GM21723 (cell line): ENCODE results near the gene EEF1AKMT3.

ENCODE experiments used
- ATAC-seq: cut with Tn5 transposase; IDR thresholded peaks from one replicate; pipeline ENCODE4 v1.9.1; 2021; ENCODE audit warnings: mild to moderate bottlenecking, moderate library complexity; ENCODE audit not compliant: unreplicated experiment

The EEF1AKMT3 gene

GRCh38 chr12:57734591-57734990 lies 37.8 kb upstream of the EEF1AKMT3 start:
- ATAC-seq = no peak

GRCh38 chr12:57735198-57735855 lies 37.1 kb upstream of the EEF1AKMT3 start:
- no peak for ATAC-seq

GRCh38 chr12:57735952-57736740 lies 36.3 kb upstream of the EEF1AKMT3 start:
- no peak for ATAC-seq

- ATAC-seq = no peak
Observed at GRCh38 chr12:57736741-57737466, 35.5 kb upstream of the EEF1AKMT3 start.

- ATAC-seq = no peak
Observed at GRCh38 chr12:57737467-57738460, 34.6 kb upstream of the EEF1AKMT3 start.

- ATAC-seq = no peak
Observed at GRCh38 chr12:57738661-57739237, 33.7 kb upstream of the EEF1AKMT3 start, which contains the start of gene AGAP2. Gene AGAP2, minus strand, starts transcription at chr12:57738742. Its CDS starts 496 bp downstream, at chr12:57738246.

- no peak for ATAC-seq
Observed at GRCh38 chr12:57739387-57739786, 33.0 kb upstream of the EEF1AKMT3 start.

DNA sequence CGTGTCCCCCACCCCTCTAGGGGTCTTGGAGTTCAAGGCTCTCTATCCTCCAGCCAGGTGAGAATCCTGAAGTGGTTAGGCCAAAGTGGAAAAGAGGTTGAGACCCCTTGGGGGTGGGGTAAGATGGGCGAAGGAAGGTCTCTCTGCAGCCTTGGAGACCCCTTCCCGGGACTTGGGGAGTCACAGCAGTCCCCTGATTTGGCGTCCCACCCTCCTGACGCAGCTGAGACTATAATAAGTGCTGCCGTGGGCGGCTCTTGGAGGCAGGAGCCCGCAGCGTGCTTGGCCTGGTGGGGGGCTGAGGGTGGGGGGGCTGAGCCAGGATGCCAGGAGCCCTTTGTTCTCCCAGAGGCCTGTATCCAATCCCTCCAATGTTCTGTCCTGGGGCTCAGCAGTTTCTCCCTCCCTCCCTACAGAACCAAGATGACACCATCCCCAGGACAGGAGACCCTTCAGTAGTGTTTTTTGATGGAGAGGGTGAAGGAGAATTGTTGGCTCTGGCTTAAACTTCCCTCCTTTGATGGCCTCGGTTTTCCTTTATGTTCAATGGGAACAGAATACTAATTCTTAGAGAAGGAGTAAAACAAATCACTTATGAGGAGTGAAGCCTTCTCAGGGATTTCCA lies 32.4 kb upstream of the EEF1AKMT3 start:
- ATAC-seq = no peak

DNA sequence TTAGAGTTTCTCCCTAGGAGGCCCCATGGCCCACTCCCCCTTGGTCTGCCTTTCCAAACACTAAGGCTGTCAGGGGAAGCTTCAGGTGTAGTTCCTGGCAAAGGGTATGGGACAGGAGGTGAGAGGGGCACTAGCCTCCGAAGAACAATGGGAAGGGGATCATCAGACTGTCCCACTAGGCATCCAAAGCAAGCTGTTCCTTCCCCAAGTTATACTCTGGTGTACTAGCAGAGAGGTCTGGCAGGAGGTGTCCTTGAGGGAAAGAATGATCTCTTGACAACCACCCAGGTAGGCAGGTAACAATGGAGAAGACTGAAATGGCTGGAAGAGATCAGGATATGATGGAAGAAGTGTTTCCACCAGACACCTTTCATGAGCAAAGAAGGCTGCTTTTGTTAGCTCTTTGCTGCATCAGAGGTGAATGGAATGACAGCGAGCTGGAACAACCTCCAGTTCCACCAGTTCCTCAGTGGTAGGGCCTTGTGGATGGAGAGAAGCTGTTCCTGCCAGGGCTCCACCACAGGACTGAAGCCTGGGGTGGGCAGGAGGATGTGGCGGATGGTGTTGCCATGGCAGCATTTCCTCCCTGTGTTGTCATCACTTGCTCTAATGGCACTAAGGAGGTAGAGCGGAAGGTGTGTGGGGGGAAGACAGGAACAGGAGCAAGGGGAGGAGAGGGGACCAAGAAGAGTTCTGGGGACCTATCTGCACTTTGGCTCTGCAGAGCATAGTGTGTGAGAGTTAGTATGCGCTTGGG lies 31.6 kb upstream of the EEF1AKMT3 start:
- peak; percentile 47 for ATAC-seq

DNA sequence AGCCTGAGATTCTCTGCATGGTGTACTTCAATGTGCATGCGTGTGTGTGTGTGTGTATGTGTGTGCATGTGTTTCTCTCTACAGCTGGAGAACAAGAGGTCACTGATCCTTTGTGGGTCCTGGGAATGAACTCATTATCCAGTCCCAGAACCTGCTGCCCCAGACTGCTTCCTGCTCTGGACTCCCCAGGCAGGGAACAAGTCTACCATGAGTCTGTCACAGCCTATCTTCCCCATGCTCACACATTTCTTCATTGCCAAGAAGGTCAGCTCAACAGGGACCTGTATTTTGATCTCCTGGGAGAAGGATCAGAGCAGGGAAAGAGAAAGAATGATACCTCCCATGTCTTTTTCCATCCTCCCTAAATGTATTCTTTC lies 31.0 kb upstream of the EEF1AKMT3 start:
- peak; percentile 1 for ATAC-seq

DNA sequence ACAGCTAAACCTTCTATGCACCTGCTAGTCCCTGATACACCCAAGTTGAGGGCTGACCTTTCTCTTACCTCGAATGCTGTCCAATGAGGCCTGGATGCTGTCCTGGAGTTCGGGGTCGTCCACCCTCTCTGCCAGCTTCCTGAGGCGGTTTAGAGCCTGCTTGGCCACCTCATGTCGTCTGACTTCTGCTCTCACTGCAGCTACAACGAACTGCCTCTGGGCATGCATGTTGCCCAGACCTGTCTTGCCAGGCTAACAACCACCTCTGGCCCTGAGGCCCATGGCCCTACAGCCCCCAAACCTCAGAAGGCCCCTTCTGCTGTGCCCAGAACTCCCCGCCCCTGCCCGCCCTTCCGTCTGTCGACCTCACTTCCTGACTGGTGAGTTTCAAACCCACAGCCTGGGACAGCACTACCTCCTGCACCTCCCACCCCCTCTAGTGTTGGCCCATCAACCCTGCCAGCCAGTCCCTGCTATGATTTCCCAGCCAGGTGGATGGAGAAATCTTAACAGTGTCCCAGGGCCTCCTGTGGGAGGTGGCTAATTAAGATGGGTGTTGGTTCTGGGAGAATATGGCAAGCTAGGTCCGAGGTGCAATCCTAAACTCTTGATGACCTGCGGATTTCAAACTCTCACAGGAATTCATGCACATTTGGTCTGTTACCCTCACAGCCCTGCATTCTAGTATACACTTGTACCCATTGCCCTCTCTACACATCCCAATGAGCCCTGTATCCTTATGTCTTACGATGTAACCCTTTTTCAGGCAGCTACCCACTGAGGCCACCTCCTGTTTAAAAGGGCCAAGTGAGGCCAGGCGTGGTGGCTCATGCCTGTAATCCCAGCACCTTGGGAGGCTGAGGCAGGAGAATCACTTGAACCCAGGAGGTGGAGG lies 30.3 kb upstream of the EEF1AKMT3 start:
- ATAC-seq = peak; percentile 66

DNA sequence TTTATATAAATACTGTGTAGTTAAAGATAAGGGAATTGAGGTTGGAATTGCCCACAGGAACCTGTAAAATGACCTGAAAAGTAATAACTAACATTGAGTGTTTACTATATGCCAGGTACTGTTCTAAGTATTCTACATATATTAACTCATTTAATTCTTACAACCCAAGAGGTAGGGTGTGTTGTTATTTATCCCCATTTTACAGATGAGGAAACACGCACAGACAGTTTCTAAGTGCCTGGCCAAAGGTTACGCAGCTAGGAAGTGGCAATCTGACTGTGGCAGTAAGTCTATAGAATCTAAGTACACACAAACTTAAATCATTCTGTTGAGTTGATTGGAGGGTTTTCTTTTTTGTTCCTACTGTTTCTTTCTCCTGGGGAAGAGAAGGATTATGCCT lies 28.6 kb upstream of the EEF1AKMT3 start:
- no peak for ATAC-seq

GRCh38 chr12:57744194-57744776 lies 28.1 kb upstream of the EEF1AKMT3 start:
- ATAC-seq = peak; percentile 40

DNA sequence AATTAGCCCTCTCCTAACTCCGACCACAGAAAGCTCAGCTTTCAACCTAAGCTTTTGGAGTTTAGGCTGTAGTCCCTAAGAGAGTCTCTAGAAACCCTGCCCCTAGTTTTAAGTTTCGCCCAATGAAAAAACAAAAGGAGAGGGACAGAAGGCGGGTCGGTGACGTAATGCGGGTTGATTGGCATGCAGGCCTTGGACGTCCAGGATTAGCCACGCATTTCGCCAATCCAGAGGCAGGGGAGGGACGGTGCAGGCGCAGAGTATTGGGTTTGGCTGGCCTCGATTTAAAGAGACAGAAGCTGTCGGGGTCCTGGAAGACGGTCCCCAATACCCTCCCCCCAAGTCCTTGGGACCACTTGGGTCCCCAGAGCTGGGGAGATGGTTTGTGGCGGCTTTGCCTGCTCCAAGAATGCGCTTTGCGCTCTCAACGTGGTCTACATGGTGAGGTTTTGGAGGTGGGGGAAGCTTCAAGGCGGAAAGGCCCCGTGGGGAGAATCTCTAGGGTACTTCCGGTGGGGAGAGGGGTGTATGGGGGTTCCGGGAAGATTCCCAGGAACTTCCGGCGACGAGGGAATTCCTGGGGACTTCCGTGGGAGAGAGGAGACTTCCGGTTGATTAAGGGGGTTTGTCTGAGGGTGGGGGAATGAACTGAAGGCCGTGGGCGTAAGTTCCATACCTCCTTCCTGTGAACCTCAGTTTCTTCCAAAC lies 27.5 kb upstream of the EEF1AKMT3 start, which contains the start of gene TSPAN31:
TSPAN31 (plus strand) TSS at position 263 of the 708 bp plus-strand sequence; CDS start at position 379, 116 bp downstream.
- peak; percentile 83 for ATAC-seq

- no peak for ATAC-seq
Observed at GRCh38 chr12:57745485-57745881, 26.9 kb upstream of the EEF1AKMT3 start.

GRCh38 chr12:57746025-57746424 lies 26.4 kb upstream of the EEF1AKMT3 start:
- no peak for ATAC-seq

- no peak for ATAC-seq
Observed at GRCh38 chr12:57749061-57749460, 23.4 kb upstream of the EEF1AKMT3 start.
